OCI-LY3 (cell line): ENCODE data around the gene ARL8A.

ENCODE experiments used
- H2AFZ ChIP-seq: fragments of 200-600, 300-600 bp; shearing (Covaris generic); 2 replicates; pipeline ENCODE4 v1.6.0; 2014; ENCODE audit warnings: antibody characterized with exemption, low read depth, low read length
- H3K27ac ChIP-seq: fragments of 200-600, 300-600 bp; sonication (generic); 2 replicates; pipeline ENCODE4 v1.5.1; 2014; ENCODE audit warnings: mild to moderate bottlenecking, low read length, moderate library complexity, mixed read lengths
- H3K27me3 ChIP-seq: fragments of 200-600, 300-600 bp; sonication (generic); 2 replicates; pipeline ENCODE4 v1.6.1; 2014; ENCODE audit warnings: low read depth, low read length, mixed read lengths
- H3K36me3 ChIP-seq: fragments of 200-600, 300-600 bp; sonication (generic); replicated peaks from 2 replicates; pipeline ENCODE3; 2014; ENCODE audit warnings: low read depth, low read length, mixed read lengths
- H3K4me1 ChIP-seq: fragments of 300-600, 200-600 bp; sonication (generic); 2 replicates; pipeline ENCODE4 v1.6.1; 2014; ENCODE audit warnings: low read length, mixed read lengths
- H3K4me2 ChIP-seq: fragments of 200-600, 300-600 bp; sonication (generic); 2 replicates; pipeline ENCODE4 v1.6.1; 2014; ENCODE audit warnings: low read length, mixed read lengths
- H3K4me3 ChIP-seq: fragments of 300-600, 200-600 bp; sonication (generic); 2 replicates; pipeline ENCODE4 v1.5.1; 2014; ENCODE audit warnings: antibody characterized with exemption, mild to moderate bottlenecking, low read length, moderate library complexity
- H3K79me2 ChIP-seq: fragments of 300-600, 200-600 bp; shearing (Covaris generic); 2 replicates; pipeline ENCODE4 v1.6.1; 2014; ENCODE audit warnings: mild to moderate bottlenecking, low read length, mixed read lengths
- H3K9ac ChIP-seq: fragments of 300-600, 200-600 bp; shearing (Covaris generic); 2 replicates; pipeline ENCODE4 v1.6.0; 2014; ENCODE audit warnings: mild to moderate bottlenecking, low read length, moderate library complexity
- H3K9me3 ChIP-seq: fragments of 200-600, 300-600 bp; shearing (Covaris generic); 2 replicates; pipeline ENCODE4 v1.6.1; 2014; ENCODE audit warnings: low read length, mixed read lengths; ENCODE audit not compliant: insufficient read depth
- H4K20me1 ChIP-seq: fragments of 200-600, 300-600 bp; sonication (generic); 2 replicates; pipeline ENCODE4 v1.6.1; 2016; ENCODE audit warnings: low read length, mixed read lengths; ENCODE audit not compliant: insufficient read depth
- CTCF ChIP-seq: fragments of 200-600, 300-600 bp; sonication (generic); IDR thresholded peaks from 2 replicates; pipeline ENCODE4 v1.5.1; 2014; ENCODE audit warnings: antibody characterized with exemption, low read length, low read depth
- EZH2phosphoT487 ChIP-seq: fragments of 200-600 bp; shearing (Covaris generic); IDR thresholded peaks from 2 replicates; pipeline ENCODE4 v1.6.1; 2018; ENCODE audit warnings: antibody characterized with exemption, mixed run types, low read depth

The ARL8A gene

GRCh38 chr1:202153284-202153683, 8.7 kb upstream of the ARL8A start:
- Histone ChIP-seq H3K9ac (no peak overlapping the region), H3K36me3 (peaks cover 3% of the 10 kb centered on the region)

DNA sequence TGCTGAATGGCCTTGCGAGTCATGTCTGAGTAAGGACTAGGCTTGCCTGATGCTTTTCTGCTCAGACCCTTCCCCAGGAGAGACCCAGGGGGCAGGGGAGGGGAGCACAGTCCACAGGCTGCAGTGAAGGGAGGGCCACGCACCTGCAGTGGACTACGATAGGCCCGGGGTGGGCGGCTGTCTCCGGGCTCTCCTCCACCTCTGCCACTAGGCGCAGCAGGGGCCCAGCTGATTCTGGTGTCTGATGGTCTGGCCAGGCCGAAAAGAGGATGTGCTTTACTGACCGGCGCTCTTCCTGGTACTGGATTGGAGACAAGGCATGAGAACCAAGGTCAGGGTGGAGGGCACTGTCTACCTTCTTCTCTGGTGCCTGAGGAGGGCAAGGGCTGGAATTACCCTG, 7.9 kb upstream of the ARL8A start:
- no peaks in the 10 kb centered on the region for H3K27me3 ChIP-seq
- no peak overlapping the region for H3K4me3 ChIP-seq
- no peaks in the 10 kb centered on the region for H4K20me1 ChIP-seq
- no peaks in the 10 kb centered on the region for H3K9me3 ChIP-seq
- no peaks in the 10 kb centered on the region for H3K79me2 ChIP-seq
- no peak overlapping the region for H3K4me2 ChIP-seq
- H3K9ac ChIP-seq: no peak overlapping the region
- peaks cover 4% of the 10 kb centered on the region; the same call in 1 of the 2 replicates for H3K4me1 ChIP-seq
- peaks cover 3% of the 10 kb centered on the region for H3K36me3 ChIP-seq
- TF ChIP-seq CTCF (no peak), EZH2phosphoT487 (no peak)
- H3K27ac ChIP-seq: no peak overlapping the region
- no peak overlapping the region for H2AFZ ChIP-seq

More at GRCh38 chr1:202153284-202153683, 8.7 kb upstream of the ARL8A start:
- Histone ChIP-seq H3K4me3 (no peak overlapping the region), H4K20me1 (no peaks in the 10 kb centered on the region), H3K79me2 (no peaks in the 10 kb centered on the region), H3K27me3 (no peaks in the 10 kb centered on the region), H3K4me1 (peaks cover 4% of the 10 kb centered on the region; the same call in 1 of the 2 replicates), H3K9me3 (no peaks in the 10 kb centered on the region), H3K4me2 (no peak overlapping the region), H2AFZ (no peak overlapping the region), H3K27ac (no peak overlapping the region)
- TF ChIP-seq CTCF: no peak
- TF ChIP-seq EZH2phosphoT487: no peak

- H3K4me1 ChIP-seq: peaks cover 4% of the 10 kb centered on the region; the same call in 1 of the 2 replicates
- H4K20me1 ChIP-seq: no peaks in the 10 kb centered on the region
- H3K4me2 ChIP-seq: no peak overlapping the region
- H3K27me3 ChIP-seq: no peaks in the 10 kb centered on the region
- H3K79me2 ChIP-seq: no peaks in the 10 kb centered on the region
- no peak overlapping the region for H3K4me3 ChIP-seq
- H3K9ac ChIP-seq: no peak overlapping the region
- no peak overlapping the region for H2AFZ ChIP-seq
- TF ChIP-seq EZH2phosphoT487 (no peak), CTCF (no peak)
- H3K9me3 ChIP-seq: no peaks in the 10 kb centered on the region
- peaks cover 3% of the 10 kb centered on the region for H3K36me3 ChIP-seq
- H3K27ac ChIP-seq: no peak overlapping the region
Observed at GRCh38 chr1:202151045-202151444, 6.5 kb upstream of the ARL8A start.

DNA sequence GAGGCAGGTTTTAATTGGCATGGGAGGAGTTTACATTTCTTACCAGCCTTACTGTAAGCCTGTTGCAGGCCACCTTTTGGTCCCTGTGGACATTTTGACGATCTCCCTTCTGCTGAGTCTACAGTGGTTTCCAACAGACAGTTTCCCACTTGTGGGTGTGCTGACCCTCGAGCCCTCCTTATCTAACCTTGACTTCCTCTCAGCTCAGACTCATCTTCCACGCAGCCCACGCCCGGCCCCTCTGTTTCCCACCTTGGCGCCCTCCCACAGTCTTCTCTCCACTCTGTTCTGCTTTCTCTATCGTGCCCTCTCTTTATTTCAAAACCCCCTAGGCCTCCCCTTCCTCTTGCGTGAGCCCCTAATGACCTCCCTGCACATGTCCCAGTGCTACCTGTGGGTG, 6.1 kb upstream of the ARL8A start:
- no peaks in the 10 kb centered on the region for H3K9me3 ChIP-seq
- no peaks in the 10 kb centered on the region for H3K27me3 ChIP-seq
- peaks cover 5% of the 10 kb centered on the region for H3K4me1 ChIP-seq
- H3K4me3 ChIP-seq: no peak overlapping the region
- H3K79me2 ChIP-seq: no peaks in the 10 kb centered on the region
- H3K9ac ChIP-seq: no peak overlapping the region
- H3K4me2 ChIP-seq: no peak overlapping the region
- H2AFZ ChIP-seq: no peak overlapping the region
- TF ChIP-seq CTCF: no peak
- TF ChIP-seq EZH2phosphoT487: no peak
- no peaks in the 10 kb centered on the region for H4K20me1 ChIP-seq
- peaks cover 3% of the 10 kb centered on the region for H3K36me3 ChIP-seq
- no peak overlapping the region for H3K27ac ChIP-seq
